ENCODE data around the gene NEUROD2.

Gene NEUROD2

DNA sequence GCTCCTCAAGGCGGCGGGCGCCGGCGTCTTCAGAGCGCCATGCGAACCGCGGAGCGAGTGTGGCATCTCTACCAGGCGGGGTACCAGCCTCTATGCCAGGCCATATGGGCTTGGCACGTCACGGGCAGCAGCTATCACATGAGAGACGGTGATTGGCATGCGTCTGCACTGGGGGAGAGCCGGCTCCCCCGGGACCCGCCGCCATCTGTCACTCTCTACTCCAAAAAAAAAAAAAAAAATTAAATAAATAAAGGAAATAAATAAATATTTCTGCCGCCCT is at the start of gene NEUROD2:
Gene NEUROD2, minus strand, starts transcription at position 70 of the 280 bp plus-strand sequence. CDS start 1,321 bp downstream, outside the sequence.
- DNase-seq (ENCODE audit: low read depth) = no peak

GRCh38 chr17:39655105-39655504 is 47.4 kb upstream of the NEUROD2 start:
- DNase-seq (ENCODE audit: low read depth) = no peak

GRCh38 chr17:39653662-39654331 is 46.1 kb upstream of the NEUROD2 start:
- DNase-seq (ENCODE audit: low read depth) = no peak

- DNase-seq (ENCODE audit: low read depth) = no peak
These were observed 45.6 kb upstream of the NEUROD2 start for GRCh38 chr17:39653316-39653661.

GRCh38 chr17:39652587-39653315 is 45.0 kb upstream of the NEUROD2 start:
- no peak for DNase-seq (ENCODE audit: low read depth)

DNA sequence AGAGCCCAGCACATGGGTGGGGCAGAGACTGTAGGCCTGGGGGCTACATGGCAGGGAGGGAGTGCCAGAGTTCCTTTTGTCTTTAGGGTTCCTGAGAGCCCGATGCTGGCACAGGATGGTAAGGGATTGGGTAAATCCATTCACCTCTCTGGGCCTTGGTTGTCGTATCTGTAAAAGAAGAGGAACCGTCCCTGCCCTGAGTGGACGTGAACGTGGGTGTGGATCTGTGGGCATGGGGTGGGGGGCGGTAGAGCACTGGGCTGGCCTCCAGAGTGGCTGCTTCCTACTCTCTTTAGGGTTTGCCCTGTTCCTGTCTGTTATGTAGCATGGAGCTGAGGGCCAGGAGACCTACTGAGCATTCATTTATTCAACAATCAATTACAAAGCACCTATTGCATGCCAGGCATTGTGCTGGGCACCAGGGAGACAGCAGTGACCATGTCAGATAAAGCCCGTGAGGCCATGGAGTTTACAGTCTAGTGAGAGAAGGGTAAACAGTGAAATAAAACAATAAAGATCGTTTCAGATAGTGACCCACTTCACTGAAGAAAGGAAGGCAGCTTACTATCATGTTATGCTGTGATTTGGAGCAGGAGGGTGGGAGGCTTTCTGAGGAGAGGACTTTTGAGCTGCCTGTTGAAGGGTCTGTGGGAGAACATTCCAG is 44.3 kb upstream of the NEUROD2 start:
- DNase-seq (ENCODE audit: low read depth) = no peak

GRCh38 chr17:39650121-39650579 is 42.4 kb upstream of the NEUROD2 start:
- DNase-seq (ENCODE audit: low read depth) = no peak

- no peak for DNase-seq (ENCODE audit: low read depth)
These were observed 41.1 kb upstream of the NEUROD2 start for GRCh38 chr17:39648616-39649366.

- no peak for DNase-seq (ENCODE audit: low read depth)
These were observed 39.5 kb upstream of the NEUROD2 start for GRCh38 chr17:39647256-39647655.

DNA sequence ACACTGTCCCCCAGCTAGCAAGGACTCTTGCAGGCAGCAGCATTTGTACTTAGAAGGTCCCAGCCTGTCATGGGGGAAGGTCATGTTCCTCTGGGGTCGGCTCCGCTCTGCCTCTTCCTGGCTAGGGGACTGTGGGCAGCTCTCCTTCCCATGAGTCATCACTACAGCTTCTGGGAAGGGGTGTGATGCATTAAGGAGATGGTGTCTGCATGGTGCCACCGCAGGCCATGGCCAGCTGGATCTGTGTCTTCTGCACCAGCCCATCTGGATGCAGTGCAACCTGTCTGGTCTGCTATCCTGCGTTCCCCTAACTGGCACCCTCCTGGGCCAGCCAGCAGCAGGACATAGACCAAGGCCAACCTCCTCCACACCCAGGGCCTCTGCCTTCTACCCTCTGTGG is 35.6 kb upstream of the NEUROD2 start:
- no peak for DNase-seq (ENCODE audit: low read depth)

DNA sequence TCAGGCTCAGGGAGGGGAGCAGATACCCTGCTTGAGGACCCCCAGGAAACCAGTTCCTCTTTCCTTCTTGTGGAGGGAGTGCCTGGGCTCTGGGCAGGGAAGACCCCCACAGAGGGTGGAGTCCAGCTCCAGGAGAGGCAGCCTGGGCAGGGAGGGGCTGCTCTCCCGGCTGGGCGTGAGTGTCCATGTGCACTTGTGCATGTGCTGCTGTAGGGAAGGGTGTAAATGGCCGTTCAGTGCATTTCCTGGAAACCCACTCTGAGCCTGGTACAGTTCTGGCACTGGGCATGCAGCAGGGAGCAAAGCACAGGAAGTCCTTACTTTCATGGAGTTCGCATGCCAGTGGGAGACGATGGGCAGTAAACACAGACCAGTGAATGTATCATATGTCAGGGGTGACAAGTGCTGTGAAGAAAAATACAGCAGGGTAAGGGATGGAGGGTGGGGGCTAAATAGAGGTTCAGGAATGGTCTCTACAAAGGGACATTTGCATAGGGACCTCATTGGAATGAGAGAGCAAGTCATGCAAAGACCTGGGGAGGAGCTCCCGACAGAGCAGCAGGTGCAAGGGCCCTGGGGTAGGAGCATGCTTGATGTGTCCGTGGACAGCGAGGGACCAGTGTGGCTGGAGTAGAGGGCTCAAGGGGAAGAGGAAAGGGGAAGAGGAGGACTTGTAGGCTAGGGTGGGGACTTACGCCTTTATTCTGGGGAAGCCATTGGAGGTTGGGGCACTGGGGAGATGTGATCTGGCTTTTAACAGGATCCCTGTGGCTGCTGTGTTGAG is 34.8 kb upstream of the NEUROD2 start:
- no peak for DNase-seq (ENCODE audit: low read depth)

DNA sequence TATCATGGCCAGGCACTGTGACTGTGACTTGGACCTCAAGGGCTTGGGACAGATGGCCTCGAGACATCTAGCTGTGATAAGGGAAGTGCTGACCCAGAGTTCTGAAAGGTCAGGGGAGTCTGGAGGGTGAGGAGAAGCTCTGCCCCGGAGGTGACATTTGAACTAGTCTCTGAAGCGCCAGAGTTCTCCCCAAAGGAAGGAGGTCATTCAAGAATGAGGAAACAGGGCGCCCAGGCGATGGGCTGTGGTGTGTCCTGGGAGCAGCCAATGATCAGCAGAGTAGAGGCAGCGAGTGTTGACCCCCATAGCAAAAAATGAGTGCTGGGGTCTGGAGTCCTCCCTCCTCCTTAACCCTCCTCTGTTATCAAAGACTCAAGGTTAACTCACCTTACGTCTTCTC is 34.2 kb upstream of the NEUROD2 start:
- DNase-seq (ENCODE audit: low read depth) = no peak

GRCh38 chr17:39641097-39641496 is 33.4 kb upstream of the NEUROD2 start:
- DNase-seq (ENCODE audit: low read depth) = no peak

DNA sequence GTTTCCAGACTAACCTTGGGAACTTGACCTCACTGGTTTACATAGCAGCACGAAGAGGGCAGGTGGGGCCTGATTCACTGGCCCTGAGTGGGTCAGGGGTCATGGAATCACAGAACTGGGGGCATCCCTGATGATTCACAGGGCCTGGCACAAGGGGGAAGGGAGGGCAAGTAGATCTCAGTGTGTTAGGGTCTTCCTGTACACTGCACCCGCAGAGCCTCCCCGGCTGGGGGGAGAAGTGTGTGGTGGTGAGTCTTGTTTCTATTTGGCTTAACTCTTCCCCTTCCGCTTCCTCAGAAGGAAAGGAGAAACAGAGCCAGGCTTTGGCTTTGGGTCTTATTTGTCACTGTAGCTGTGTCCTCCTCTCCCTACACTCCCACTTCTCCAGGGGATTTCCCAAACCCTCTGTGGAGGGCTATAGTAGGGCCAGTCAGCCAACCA is 32.9 kb upstream of the NEUROD2 start:
- DNase-seq (ENCODE audit: low read depth) = no peak

DNA sequence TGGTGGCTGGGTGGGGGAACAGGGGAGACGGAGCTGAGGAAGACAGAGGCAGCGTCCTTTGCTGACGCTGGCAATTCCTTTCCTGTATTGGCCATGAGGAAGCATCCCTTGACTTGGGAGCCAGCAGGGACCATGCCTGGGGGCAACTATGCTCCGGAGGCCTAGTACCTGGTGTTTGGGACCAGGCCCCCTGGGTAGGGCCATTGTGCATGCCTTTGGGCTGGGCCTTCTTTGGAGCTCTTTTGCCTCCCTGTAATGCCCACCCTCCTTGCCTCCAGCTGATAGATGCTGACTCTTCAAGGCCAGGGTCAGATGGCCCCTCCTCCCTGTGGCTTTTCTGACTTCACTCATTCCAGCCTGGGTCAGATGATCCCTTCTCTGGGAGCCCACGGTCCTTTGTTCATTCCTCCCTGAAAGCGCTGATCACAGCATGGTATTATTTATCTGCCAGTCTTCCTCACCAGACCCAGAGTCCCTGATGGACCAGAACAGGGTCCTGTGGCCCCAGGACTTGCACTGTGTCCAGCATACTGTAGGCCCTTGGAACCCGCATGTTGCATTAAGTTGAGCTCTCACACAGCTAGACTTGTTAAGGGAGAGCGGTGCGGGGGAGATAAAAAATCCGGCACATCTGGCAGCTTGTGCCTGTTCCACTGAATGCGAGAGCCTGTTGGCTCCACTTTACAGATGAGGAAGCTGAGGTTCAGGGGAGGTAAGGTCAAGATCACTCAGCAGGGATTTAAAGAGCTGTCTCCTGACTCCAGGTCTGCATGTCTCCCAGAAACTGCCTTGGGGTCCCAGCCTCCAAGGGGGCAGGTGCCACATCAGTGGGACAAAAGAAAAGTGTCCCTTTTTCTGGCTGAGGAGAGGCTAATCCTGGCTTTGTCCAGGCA is 32.1 kb upstream of the NEUROD2 start:
- no peak for DNase-seq (ENCODE audit: low read depth)

- no peak for DNase-seq (ENCODE audit: low read depth)
These were observed 31.3 kb upstream of the NEUROD2 start for GRCh38 chr17:39639043-39639442.

GRCh38 chr17:39638317-39638716 is 30.6 kb upstream of the NEUROD2 start:
- DNase-seq (ENCODE audit: low read depth) = no peak

GRCh38 chr17:39636927-39637736 is 29.4 kb upstream of the NEUROD2 start, which contains the start of gene STARD3:
STARD3 (plus strand) TSS chr17:39637144; CDS start chr17:39653532, 16,388 bp downstream.
- DNase-seq (ENCODE audit: low read depth) = no peak

- DNase-seq (ENCODE audit: low read depth) = no peak
These were observed 28.8 kb upstream of the NEUROD2 start for GRCh38 chr17:39636587-39636926.

Measured in HS-27A (cell line).